HG03521 (cell line): Measurements from ENCODE around the gene CHN2.

Experiments
- ATAC-seq: cut with Tn5 transposase; IDR thresholded peaks from one replicate; pipeline ENCODE4 v1.9.1; 2021; ENCODE audit warnings: mild to moderate bottlenecking, moderate library complexity; ENCODE audit not compliant: unreplicated experiment

The CHN2 gene

DNA sequence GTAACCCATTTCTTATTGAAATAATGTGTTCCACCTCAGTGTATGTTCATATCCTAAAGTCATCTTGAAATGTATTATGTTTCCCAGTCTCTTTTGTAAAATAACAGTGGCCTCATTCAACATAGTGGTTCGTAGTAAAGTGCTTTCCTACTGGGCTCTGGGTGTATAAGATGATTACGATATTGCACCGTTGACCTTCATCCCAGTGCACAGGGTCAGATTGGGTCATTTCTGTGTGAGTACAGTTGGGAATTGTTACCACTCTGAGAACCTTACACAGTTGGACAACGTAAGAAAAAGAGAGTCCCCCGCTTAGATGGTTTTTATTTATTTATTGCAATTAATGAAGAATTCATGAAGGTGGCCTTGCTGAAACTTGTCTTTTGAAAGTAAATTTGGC is 135.6 kb downstream of the CHN2 start:
- no peak for ATAC-seq

DNA sequence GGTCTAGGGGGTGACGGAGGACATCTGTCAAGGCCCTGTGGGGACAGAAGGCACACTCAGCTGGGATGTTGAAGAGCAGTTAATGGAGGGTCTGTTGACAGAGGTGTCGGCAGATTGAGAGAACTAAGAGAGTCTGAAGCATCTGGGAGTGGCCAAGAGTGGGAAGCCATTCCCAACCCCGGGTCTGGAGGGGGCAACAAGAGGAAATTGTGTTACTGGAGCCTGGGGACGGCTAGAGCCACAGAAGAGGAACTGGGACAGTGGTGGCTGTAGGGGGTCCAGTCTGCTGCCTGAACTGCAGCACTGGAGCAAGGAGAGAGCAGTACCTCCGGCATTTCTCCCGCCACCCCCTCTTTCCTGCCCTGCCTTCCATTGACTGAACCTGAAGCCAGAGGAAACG is 136.6 kb downstream of the CHN2 start:
- no peak for ATAC-seq

GRCh38 chr7:29332042-29332811 is 137.7 kb downstream of the CHN2 start:
- ATAC-seq = no peak

DNA sequence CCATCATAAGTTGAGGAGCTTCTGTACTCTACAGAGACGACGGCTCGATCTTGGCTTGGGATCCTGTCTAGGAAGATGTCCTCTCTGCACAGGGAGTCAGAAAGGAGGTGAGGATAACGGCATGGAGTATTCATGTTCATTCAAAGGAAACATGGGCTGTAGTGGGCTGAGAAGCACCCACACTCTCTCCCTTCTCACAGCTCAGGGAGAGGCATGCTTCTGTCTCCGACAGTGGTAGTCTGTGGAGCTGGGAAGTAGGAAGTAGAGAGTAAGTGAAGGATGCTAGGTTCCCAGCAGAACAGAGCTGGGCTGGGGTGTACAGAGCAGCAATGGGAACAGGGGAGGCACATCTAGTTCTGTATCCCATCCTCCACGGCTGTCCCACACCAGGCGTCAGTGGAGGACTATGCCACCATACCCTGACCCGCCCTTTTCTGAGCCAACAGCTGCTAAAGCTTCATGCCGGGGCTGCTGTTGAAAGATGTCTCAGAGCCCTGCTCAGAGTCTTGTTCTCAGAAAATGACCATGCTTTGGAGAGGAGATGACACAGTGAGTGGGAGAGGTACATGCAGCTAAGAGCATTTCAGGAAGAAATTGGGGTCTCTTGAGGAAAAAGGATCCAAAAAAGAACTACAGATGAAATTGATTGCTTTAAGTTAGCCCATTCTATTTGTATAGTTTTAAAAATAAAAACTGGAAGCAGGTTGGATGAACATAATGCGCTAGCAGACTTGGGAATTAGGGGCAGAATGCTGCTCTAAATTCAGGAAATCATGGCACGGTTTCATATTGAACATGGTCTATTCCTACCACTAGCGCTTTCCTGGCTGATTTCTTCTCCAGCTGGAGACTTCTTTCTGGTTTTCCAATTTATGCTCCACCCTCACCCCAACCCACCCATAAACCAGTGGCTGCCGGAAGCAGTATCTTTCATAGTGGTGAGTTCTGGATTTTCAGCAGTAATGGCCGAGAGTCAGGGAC is 138.6 kb downstream of the CHN2 start:
- ATAC-seq = no peak

GRCh38 chr7:29335188-29336083 is 140.9 kb downstream of the CHN2 start:
- ATAC-seq = no peak

GRCh38 chr7:29337546-29338116 is 143.1 kb downstream of the CHN2 start:
- ATAC-seq = no peak

- no peak for ATAC-seq
Observed at GRCh38 chr7:29340696-29341095, 146.1 kb downstream of the CHN2 start.

- no peak for ATAC-seq
Observed at GRCh38 chr7:29341156-29341555, 146.6 kb downstream of the CHN2 start.

DNA sequence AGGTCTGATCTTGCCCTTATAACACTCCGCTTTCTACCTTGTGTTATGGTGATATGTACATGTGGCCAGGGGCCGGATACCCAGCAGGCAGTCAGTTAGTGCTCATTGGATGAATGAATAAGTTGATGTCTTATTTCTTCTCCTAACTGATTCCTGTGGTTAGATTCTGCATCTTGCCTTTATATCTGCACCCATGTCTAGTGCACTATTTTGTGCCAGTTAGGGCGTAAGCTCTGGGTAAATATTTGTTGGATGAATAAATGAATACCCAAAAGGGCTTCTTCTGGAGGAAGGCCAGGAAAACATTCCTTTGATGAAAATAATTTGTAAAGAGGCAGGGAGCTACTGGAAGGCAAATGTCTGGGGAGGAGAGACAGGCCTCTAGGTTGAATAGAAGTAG is 148.2 kb downstream of the CHN2 start:
- ATAC-seq = no peak

GRCh38 chr7:29343399-29343798 is 148.8 kb downstream of the CHN2 start:
- ATAC-seq = no peak

DNA sequence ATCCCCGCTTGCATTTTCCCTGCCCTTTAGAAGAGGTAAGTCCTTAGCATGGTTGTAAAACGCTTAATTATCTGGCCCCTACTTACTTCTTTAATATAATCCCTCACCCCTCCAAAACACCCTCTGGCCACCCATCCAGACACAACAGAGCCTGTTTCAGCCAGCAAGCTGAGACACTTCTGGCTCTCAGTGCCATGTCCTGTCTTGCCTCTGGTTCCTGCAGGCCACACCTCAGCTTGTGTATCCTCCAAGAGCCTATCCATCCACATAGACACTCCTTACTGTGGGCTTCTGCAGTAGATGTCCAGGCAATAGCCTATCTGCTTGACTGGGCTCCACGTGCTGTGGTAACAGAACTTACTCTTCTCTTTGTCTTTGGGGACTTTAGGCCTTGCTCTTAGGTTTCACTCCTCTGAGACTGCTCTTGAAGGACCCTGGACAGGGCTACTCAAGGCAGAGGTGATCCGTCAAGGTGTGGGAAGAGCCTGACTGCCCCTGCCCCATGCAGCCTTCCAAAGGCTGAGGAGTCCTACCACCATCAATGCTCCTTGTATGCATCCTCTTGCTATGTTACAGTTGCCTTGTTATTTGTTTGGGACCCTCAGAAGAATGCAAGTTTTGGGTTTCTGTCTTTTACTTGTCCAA is 149.9 kb downstream of the CHN2 start:
- ATAC-seq = no peak

GRCh38 chr7:29345590-29345989 is 151.0 kb downstream of the CHN2 start:
- no peak for ATAC-seq

GRCh38 chr7:29346231-29346978 is 151.8 kb downstream of the CHN2 start:
- ATAC-seq = no peak

GRCh38 chr7:29349362-29349761 is 154.8 kb downstream of the CHN2 start:
- ATAC-seq = no peak

GRCh38 chr7:29350351-29350750 is 155.8 kb downstream of the CHN2 start:
- no peak for ATAC-seq

DNA sequence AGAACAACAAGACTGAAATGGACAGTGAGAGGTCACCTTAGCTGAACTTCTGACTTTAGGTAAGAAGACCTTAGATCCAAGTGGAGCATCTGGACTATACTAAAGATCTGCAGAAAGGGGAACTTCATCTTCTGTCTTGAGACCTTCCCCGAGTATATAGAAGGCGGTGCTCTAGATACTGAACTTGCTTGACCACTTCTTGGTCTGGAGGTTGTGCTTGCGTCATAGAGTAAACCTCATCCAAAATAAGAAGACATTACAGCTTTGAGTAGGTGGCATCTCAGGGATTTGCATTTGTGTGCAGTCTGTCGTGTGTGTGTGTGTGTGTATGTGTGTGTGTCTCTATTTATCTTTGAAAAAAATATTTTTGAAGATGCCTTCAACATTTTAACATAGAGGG is 157.5 kb downstream of the CHN2 start:
- no peak for ATAC-seq

- no peak for ATAC-seq
Observed at GRCh38 chr7:29353810-29354209, 159.2 kb downstream of the CHN2 start.

DNA sequence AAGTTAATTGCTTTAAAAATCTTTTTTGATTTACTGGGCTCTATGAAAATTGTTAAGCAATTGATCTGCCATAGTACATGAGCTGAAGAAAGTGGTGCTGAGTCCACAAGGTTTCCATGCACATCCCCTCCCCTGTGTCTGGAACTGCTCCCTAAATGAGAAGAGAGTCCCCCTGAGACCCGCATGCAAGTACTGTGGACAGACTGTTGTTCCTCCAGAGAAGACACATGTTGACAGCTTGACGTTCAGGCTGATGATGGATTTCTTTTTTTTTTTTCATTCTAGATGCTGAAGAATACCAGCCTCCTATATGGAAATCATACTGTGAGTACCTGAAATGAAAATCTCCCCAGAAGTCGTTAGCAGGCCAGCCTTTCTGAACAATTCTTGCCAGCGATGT is 159.8 kb downstream of the CHN2 start:
- ATAC-seq = no peak

DNA sequence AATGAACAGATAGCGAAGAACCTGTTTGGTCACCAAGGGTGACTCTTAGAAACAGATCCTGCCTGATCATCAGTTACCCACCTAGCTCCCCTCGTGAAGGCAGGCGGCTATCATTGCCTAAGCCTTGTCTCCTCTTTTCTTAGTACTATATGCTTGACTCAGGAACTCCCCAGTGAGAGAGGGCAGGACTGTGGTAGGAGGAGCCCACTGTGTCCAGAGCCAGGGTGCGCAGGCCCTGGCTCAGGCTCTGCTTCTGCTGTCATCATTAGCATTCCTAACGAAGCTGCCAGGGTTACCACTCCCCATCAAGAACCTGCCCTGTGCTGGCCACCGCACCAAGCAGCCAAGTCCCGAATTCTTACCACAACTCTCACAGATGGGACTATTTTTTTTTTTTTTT is 160.8 kb downstream of the CHN2 start:
- ATAC-seq = no peak
